AG04449 (cell line): Measurements from ENCODE around the gene MDP1.
A peak's percentile ranks its signal among the peaks of the same experiment; 100 is the strongest.

Experiments
- CTCF ChIA-PET: fragments of 350-600 bp; formaldehyde crosslinking; extraction: SDS; loops from one replicate; lab custom pipeline; 2021; ENCODE audit warnings: antibody characterized with exemption; lab: Yijun Ruan, JAX
- POLR2A ChIA-PET: fragments of 400-600, 350-600 bp; formaldehyde crosslinking; extraction: SDS; loops from one replicate; lab custom pipeline; 2020; ENCODE audit warnings: antibody characterized with exemption, inconsistent platforms; lab: Yijun Ruan, JAX
- DNase-seq: peaks from one replicate; pipeline ENCODE4 v3.0.0-alpha.2; 2010; ENCODE audit warnings: low read depth, low spot score
- H3K4me3 ChIP-seq: 2 replicates; pipeline ENCODE4 v1.5.1; 2011; ENCODE audit warnings: low read depth, mild to moderate bottlenecking, control low read depth, low read length
- CTCF ChIP-seq: IDR thresholded peaks from one replicate; pipeline ENCODE4 v1.5.1; 2011; ENCODE audit warnings: mild to moderate bottlenecking, moderate library complexity, low read length, control low read depth, inconsistent platforms; ENCODE audit not compliant: insufficient read depth; ENCODE audit errors: missing control alignments

MDP1 gene

GRCh38 chr14:24183014-24183481 is 32.8 kb downstream of the MDP1 start:
- ChIA-PET POLR2A (no interaction called here), CTCF (interaction anchor here (1.1 to 7.5 kb wide), 2 partner anchors 22 to 115 kb away, joined by 4 to 60 read pairs; partner anchors contain the start of gene IRF9)
- H3K4me3 ChIP-seq: no peak overlapping the region
- TF ChIP-seq CTCF: no peak
- DNase-seq: no peak

GRCh38 chr14:24182110-24182882 is 33.6 kb downstream of the MDP1 start:
- no peak for DNase-seq
- no peak for TF ChIP-seq CTCF
- ChIA-PET CTCF (interaction anchor here (1.1 to 7.5 kb wide), 2 partner anchors 21 to 115 kb away, joined by 4 to 60 read pairs; partner anchors contain the start of gene IRF9), POLR2A (interaction anchor here (0.9 kb wide), 1 partner anchor 9 kb away, joined by 4 read pairs; no protein-coding TSS in a partner anchor)
- no peak overlapping the region for H3K4me3 ChIP-seq

- H3K4me3 ChIP-seq: no peak overlapping the region
- POLR2A ChIA-PET: interaction anchor here (0.6 to 0.9 kb wide), 3 partner anchors 8 to 19 kb away, joined by 3 to 4 read pairs (median 4); partner anchors contain the start of gene TM9SF1
- CTCF ChIA-PET: interaction anchor here (1.0 to 3.3 kb wide), 3 partner anchors 21 to 123 kb away, joined by 3 to 18 read pairs (median 4); partner anchors contain the start of gene IRF9
- no peak for DNase-seq
- TF ChIP-seq CTCF: no peak
Measured at GRCh38 chr14:24181371-24182077, 34.3 kb downstream of the MDP1 start.

- no peak for TF ChIP-seq CTCF
- peak; percentile 21 for DNase-seq
- H3K4me3 ChIP-seq: no peak overlapping the region
- CTCF ChIA-PET: interaction anchor here (3.3 kb wide), 1 partner anchor 19 kb away, joined by 18 read pairs; the partner anchor contains the start of gene IRF9
- POLR2A ChIA-PET: interaction anchor here (0.8 kb wide), 1 partner anchor 16 kb away, joined by 4 read pairs; no protein-coding TSS in a partner anchor
Measured at GRCh38 chr14:24179961-24180796, 35.7 kb downstream of the MDP1 start.

- ChIA-PET POLR2A (interaction anchor here (0.8 kb wide), 1 partner anchor 16 kb away, joined by 4 read pairs; no protein-coding TSS in a partner anchor), CTCF (interaction anchor here (1.1 to 3.3 kb wide), 2 partner anchors 18 to 117 kb away, joined by 3 to 18 read pairs; partner anchors contain the start of gene IRF9)
- no peak for TF ChIP-seq CTCF
- no peak for DNase-seq
- H3K4me3 ChIP-seq: no peak overlapping the region
Measured at GRCh38 chr14:24179294-24179960, 36.4 kb downstream of the MDP1 start.
